Lung (tissue), 12 donors: Measurements from ENCODE around the gene RGMA. TPM values are rescaled to one million over a fixed set of nuclear protein-coding genes. Genes with fewer than 3 reads are reported as not detected.
A peak's percentile ranks its signal among the peaks of the same experiment; 100 is the strongest.

Source experiments
- ATAC-seq: fragments of 200-7000 bp; cut with Tn5 transposase; one replicate; pipeline ENCODE4 v1.9.1; 2020; ENCODE audit warnings: moderate number of reproducible peaks; ENCODE audit not compliant: insufficient read depth, low FRiP score
- DNase-seq, 3 donors: peaks; one replicate each; pipeline ENCODE4 v3.0.0-alpha.2; 2013 to 2017
- H3K27ac ChIP-seq, 2 donors: one replicate each; pipeline ENCODE4 v1.5.1; 2013; ENCODE audit warnings: mild to moderate bottlenecking in 2 of 2, moderate library complexity in 2 of 2, control low read depth in 1 of 2, inconsistent platforms in 1 of 2, low read depth in 1 of 2, low read length in 1 of 2
- H3K27me3 ChIP-seq, 3 donors: one replicate each; pipeline ENCODE4 v1.5.1; 2013; ENCODE audit warnings: low read length in 2 of 3; ENCODE audit not compliant: control insufficient read depth in 3 of 3, insufficient read depth in 3 of 3
- H3K36me3 ChIP-seq, 4 donors: one replicate each; pipeline ENCODE4 v1.5.1; 2013; ENCODE audit warnings: low read length in 4 of 4, mild to moderate bottlenecking in 1 of 4, moderate library complexity in 1 of 4; ENCODE audit not compliant: control insufficient read depth in 4 of 4, insufficient read depth in 4 of 4
- H3K4me1 ChIP-seq, 5 donors: one replicate each; pipeline ENCODE4 v1.5.1; 2013; ENCODE audit warnings: low read length in 5 of 5, mild to moderate bottlenecking in 2 of 5, moderate library complexity in 1 of 5; ENCODE audit not compliant: control insufficient read depth in 5 of 5, insufficient read depth in 5 of 5
- H3K4me3 ChIP-seq: one replicate; pipeline ENCODE4 v1.5.1; 2013; ENCODE audit warnings: mild to moderate bottlenecking, control low read depth, moderate library complexity
- H3K9ac ChIP-seq, 2 donors: one replicate each; pipeline ENCODE4 v1.5.1; 2013; ENCODE audit warnings: low read length in 2 of 2, control low read depth in 1 of 2; ENCODE audit not compliant: insufficient read depth in 1 of 2
- H3K9me3 ChIP-seq, 4 donors: one replicate each; pipeline ENCODE4 v1.5.1; 2013; ENCODE audit warnings: low read length in 3 of 4, mild to moderate bottlenecking in 1 of 4, moderate library complexity in 1 of 4; ENCODE audit not compliant: control insufficient read depth in 4 of 4, insufficient read depth in 3 of 4
- WGBS, 2 donors: extraction: QIAGEN DNeasy Blood & Tissue Kit; methylation state at CpG; one replicate each; pipeline ENCODE4 v1.1.7; 2013; 5-methylcytosine and 5-hydroxymethylcytosine counted together
- polyA plus RNA-seq, 2 donors: library from polyadenylated mRNA; stranded (reverse); fragments of 200-250 nt; gene quantifications; one replicate each; pipeline ENCODE4 v1.2.1, GENCODE V29; 2013
- total RNA-seq, 2 donors: library from RNA; depleted of rRNA in 1 of 2; stranded (reverse); fragments of >200 nt in 1 of 2; gene quantifications; one replicate each; pipeline ENCODE4 v1.2.1, GENCODE V29; 2014 to 2021
- TF ChIP-seq, protein P1 (sequence below): IDR thresholded peaks from 2 replicates; pipeline ENCODE4 v1.5.1; 2012; ENCODE audit warnings: mild to moderate bottlenecking; ENCODE audit errors: control extremely low read depth, extremely low read depth
- donor health status: control.
- donor health status: control.
- donor health status: Bipolar disorder and iron deficiency.
- donor health status: healthy.
- donor health status: DM: yes; HTN: yes; CAD: no.

Gene RGMA
- total and polyA plus RNA-seq, 4 donors, result 2.3 to 11.3 (median 5.0) TPM

GRCh38 chr15:93031103-93031464, 57.9 kb downstream of the RGMA start:
- 75 to 78% methylated on average over 9 of the region's 9 CpGs for WGBS, 2 donors
- Histone ChIP-seq H3K36me3 (peaks cover 0 to 14% (median 11%) of the 10 kb centered on the region in 4 donors), H3K4me1 (peaks cover 8 to 23% (median 15%) of the 10 kb centered on the region in 5 donors), H3K27ac (no peak overlapping the region), H3K4me3 (no peak overlapping the region), H3K9ac (no peak overlapping the region), H3K27me3 (no peaks in the 10 kb centered on the region), H3K9me3 (peaks cover 0 to 5% (median 0%) of the 10 kb centered on the region in 4 donors)
- ATAC-seq (no peak), DNase-seq (no peak)
- TF ChIP-seq, protein P1, sequence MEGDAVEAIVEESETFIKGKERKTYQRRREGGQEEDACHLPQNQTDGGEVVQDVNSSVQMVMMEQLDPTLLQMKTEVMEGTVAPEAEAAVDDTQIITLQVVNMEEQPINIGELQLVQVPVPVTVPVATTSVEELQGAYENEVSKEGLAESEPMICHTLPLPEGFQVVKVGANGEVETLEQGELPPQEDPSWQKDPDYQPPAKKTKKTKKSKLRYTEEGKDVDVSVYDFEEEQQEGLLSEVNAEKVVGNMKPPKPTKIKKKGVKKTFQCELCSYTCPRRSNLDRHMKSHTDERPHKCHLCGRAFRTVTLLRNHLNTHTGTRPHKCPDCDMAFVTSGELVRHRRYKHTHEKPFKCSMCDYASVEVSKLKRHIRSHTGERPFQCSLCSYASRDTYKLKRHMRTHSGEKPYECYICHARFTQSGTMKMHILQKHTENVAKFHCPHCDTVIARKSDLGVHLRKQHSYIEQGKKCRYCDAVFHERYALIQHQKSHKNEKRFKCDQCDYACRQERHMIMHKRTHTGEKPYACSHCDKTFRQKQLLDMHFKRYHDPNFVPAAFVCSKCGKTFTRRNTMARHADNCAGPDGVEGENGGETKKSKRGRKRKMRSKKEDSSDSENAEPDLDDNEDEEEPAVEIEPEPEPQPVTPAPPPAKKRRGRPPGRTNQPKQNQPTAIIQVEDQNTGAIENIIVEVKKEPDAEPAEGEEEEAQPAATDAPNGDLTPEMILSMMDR, result no peak

GRCh38 chr15:93030430-93031102, 58.4 kb downstream of the RGMA start:
- peaks cover 0 to 6% (median 0%) of the 10 kb centered on the region in 4 donors for H3K9me3 ChIP-seq
- peaks cover 8 to 24% (median 15%) of the 10 kb centered on the region in 5 donors for H3K4me1 ChIP-seq
- no peaks in the 10 kb centered on the region for H3K27me3 ChIP-seq
- no peak overlapping the region for H3K27ac ChIP-seq
- whole genome bisulfite sequencing, 2 donors, result 20 to 39% methylated on average over 16 to 20 of the region's 20 CpGs
- ATAC-seq (peak; percentile 56), DNase-seq (peak; percentile 70 to 75 (median 72))
- no peak overlapping the region for H3K4me3 ChIP-seq
- peaks cover 0 to 17% (median 16%) of the 10 kb centered on the region in 4 donors for H3K36me3 ChIP-seq
- H3K9ac ChIP-seq, result no peak overlapping the region
- TF ChIP-seq, protein P1, result peak; percentile 68

GRCh38 chr15:93029836-93030429, 59.1 kb downstream of the RGMA start:
- Histone ChIP-seq H3K9ac (no peak overlapping the region), H3K4me1 (peaks cover 8 to 28% (median 15%) of the 10 kb centered on the region in 5 donors), H3K4me3 (no peak overlapping the region), H3K27me3 (no peaks in the 10 kb centered on the region), H3K9me3 (peaks cover 0 to 6% (median 0%) of the 10 kb centered on the region in 4 donors), H3K27ac (peak overlapping the region in 1 of 2 donors; percentile 81), H3K36me3 (peaks cover 0 to 23% (median 22%) of the 10 kb centered on the region in 4 donors)
- ATAC-seq (peak; percentile 39), DNase-seq (no peak)
- TF ChIP-seq, protein P1, result no peak
- 63 to 73% methylated on average over 12 of the region's 12 CpGs for whole genome bisulfite sequencing, 2 donors
